ENCODE results near the gene FADS2. TPM values are rescaled to one million over a fixed set of nuclear protein-coding genes. Genes with fewer than 3 reads are reported as not detected.
A peak's percentile ranks its signal among the peaks of the same experiment; 100 is the strongest.

The FADS2 gene
- total and polyA plus RNA-seq, 2 of the 13 experiments (the other 11 are each of a cell fraction or from before 2014, with no cell fraction given), result 90.1 to 124 TPM

DNA sequence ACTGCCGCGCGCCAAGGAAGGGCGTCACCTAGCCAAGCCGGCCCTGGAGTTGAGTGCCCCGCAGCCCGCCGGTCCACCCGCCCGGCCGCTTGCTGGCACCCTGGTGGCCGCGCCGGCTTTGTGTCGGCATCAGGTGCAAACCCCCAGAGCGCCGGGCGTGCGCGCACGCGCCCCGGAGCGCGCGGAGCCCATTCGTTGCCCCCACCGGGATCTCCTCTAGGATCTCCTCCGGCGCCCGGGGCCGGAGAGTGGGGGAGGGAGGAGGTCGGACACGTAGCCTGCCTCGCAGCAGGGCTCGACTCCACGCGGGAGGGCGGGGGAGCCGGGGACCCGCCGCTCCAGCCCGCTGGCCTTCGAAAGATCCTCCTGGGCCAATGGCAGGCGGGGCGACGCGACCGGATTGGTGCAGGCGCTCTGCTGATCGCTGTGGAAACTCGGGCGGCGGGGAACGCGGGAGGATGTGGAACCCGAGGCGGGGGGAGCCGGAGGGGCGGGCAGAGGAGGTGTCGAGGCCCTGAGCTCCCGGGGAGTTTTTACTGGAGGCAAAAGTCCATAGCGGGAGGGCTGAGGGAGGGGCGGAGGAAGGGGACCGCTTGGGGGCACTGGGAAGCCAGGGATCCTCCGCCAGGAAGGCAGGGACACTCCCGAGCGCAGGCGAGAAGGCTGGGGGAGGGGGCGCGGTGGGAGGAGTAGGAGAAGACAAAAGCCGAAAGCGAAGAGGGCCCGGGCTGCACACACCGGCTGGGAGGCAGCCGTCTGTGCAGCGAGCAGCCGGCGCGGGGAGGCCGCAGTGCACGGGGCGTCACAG, at the start of gene FADS2 (continued):
- TF ChIP-seq HDAC1 (CRISPR knock-in tag; IDR thresholded peaks at IDR 0.05) (peak; percentile 41; the same call in 1 of the 2 replicates), NCOA2 (CRISPR knock-in tag; IDR thresholded peaks at IDR 0.05) (0 out of 2 replicates have a peak, but pooled peaks have one; percentile 8), ZNF652 (CRISPR knock-in tag; IDR thresholded peaks at IDR 0.05; ENCODE audit: borderline replicate concordance, low read depth) (no peak), ZIK1 (CRISPR knock-in tag; IDR thresholded peaks at IDR 0.05; ENCODE audit: borderline replicate concordance, low read depth) (no peak; the same call in 1 of the 2 replicates), TBP (CRISPR knock-in tag; IDR thresholded peaks at IDR 0.05) (no peak), TGIF2 (CRISPR knock-in tag; IDR thresholded peaks at IDR 0.05) (no peak; the same call in 1 of the 2 replicates), MED1 (CRISPR knock-in tag; IDR thresholded peaks at IDR 0.05) (no peak), THYN1 (CRISPR knock-in tag; IDR thresholded peaks at IDR 0.05; ENCODE audit: borderline replicate concordance, low read depth) (no peak), ZC3H4 (CRISPR knock-in tag; IDR thresholded peaks at IDR 0.05; ENCODE audit: borderline replicate concordance) (no peak), HMGA1 (CRISPR knock-in tag; conservative IDR thresholded peaks at IDR 0.05) (no peak), ZSCAN29 (CRISPR knock-in tag; conservative IDR thresholded peaks at IDR 0.05) (no peak), ZNF775 (CRISPR knock-in tag; IDR thresholded peaks at IDR 0.05; ENCODE audit: borderline replicate concordance) (no peak), ETV6 (CRISPR knock-in tag; conservative IDR thresholded peaks at IDR 0.05) (no peak), NCOA5 (CRISPR knock-in tag; IDR thresholded peaks at IDR 0.05) (no peak), MAF1 (CRISPR knock-in tag; IDR thresholded peaks at IDR 0.05; ENCODE audit: borderline replicate concordance) (no peak), ZNF550 (CRISPR knock-in tag; IDR thresholded peaks at IDR 0.05; ENCODE audit: borderline replicate concordance) (no peak), NKX3-1 (CRISPR knock-in tag; IDR thresholded peaks at IDR 0.05) (no peak), ZSCAN22 (CRISPR knock-in tag; IDR thresholded peaks at IDR 0.05) (0 out of 2 replicates have a peak, but pooled peaks have one; percentile 42)
- TF ChIP-seq, protein P1, sequence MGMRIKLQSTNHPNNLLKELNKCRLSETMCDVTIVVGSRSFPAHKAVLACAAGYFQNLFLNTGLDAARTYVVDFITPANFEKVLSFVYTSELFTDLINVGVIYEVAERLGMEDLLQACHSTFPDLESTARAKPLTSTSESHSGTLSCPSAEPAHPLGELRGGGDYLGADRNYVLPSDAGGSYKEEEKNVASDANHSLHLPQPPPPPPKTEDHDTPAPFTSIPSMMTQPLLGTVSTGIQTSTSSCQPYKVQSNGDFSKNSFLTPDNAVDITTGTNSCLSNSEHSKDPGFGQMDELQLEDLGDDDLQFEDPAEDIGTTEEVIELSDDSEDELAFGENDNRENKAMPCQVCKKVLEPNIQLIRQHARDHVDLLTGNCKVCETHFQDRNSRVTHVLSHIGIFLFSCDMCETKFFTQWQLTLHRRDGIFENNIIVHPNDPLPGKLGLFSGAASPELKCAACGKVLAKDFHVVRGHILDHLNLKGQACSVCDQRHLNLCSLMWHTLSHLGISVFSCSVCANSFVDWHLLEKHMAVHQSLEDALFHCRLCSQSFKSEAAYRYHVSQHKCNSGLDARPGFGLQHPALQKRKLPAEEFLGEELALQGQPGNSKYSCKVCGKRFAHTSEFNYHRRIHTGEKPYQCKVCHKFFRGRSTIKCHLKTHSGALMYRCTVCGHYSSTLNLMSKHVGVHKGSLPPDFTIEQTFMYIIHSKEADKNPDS (CRISPR knock-in tag; IDR thresholded peaks at IDR 0.05), result no peak
- TF ChIP-seq, protein P2, sequence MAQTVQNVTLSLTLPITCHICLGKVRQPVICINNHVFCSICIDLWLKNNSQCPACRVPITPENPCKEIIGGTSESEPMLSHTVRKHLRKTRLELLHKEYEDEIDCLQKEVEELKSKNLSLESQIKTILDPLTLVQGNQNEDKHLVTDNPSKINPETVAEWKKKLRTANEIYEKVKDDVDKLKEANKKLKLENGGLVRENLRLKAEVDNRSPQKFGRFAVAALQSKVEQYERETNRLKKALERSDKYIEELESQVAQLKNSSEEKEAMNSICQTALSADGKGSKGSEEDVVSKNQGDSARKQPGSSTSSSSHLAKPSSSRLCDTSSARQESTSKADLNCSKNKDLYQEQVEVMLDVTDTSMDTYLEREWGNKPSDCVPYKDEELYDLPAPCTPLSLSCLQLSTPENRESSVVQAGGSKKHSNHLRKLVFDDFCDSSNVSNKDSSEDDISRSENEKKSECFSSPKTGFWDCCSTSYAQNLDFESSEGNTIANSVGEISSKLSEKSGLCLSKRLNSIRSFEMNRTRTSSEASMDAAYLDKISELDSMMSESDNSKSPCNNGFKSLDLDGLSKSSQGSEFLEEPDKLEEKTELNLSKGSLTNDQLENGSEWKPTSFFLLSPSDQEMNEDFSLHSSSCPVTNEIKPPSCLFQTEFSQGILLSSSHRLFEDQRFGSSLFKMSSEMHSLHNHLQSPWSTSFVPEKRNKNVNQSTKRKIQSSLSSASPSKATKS (CRISPR knock-in tag; IDR thresholded peaks at IDR 0.05), result no peak
- TF ChIP-seq, protein P3, sequence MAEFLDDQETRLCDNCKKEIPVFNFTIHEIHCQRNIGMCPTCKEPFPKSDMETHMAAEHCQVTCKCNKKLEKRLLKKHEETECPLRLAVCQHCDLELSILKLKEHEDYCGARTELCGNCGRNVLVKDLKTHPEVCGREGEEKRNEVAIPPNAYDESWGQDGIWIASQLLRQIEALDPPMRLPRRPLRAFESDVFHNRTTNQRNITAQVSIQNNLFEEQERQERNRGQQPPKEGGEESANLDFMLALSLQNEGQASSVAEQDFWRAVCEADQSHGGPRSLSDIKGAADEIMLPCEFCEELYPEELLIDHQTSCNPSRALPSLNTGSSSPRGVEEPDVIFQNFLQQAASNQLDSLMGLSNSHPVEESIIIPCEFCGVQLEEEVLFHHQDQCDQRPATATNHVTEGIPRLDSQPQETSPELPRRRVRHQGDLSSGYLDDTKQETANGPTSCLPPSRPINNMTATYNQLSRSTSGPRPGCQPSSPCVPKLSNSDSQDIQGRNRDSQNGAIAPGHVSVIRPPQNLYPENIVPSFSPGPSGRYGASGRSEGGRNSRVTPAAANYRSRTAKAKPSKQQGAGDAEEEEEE (CRISPR knock-in tag; IDR thresholded peaks at IDR 0.05; ENCODE audit: borderline replicate concordance), result no peak
- TF ChIP-seq, protein P4, sequence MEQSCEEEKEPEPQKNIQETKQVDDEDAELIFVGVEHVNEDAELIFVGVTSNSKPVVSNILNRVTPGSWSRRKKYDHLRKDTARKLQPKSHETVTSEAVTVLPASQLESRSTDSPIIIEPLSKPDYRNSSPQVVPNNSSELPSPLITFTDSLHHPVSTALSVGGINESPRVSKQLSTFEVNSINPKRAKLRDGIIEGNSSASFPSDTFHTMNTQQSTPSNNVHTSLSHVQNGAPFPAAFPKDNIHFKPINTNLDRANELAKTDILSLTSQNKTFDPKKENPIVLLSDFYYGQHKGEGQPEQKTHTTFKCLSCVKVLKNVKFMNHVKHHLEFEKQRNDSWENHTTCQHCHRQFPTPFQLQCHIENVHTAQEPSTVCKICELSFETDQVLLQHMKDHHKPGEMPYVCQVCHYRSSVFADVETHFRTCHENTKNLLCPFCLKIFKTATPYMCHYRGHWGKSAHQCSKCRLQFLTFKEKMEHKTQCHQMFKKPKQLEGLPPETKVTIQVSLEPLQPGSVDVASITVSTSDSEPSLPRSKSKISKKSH (CRISPR knock-in tag; IDR thresholded peaks at IDR 0.05; ENCODE audit: borderline replicate concordance), result no peak

All from HepG2 (cell line).